SK-N-SH treated with all-trans-retinoic acid at 6 μM for 48 hours (cell line): ENCODE measurements around the gene MLKL.

ENCODE experiments used
- ARNTL ChIP-seq: fragments of 450-650 bp; formaldehyde crosslinking; IDR thresholded peaks from 2 replicates; pipeline ENCODE4 v1.5.0; 2020; ENCODE audit warnings: low read depth, mild to moderate bottlenecking, moderate library complexity, borderline replicate concordance
- RARB ChIP-seq: fragments of 250-450 bp; sonication (Bioruptor Pico); IDR thresholded peaks from 2 replicates; pipeline ENCODE4 v1.8.0; 2021; ENCODE audit warnings: mild to moderate bottlenecking, moderate library complexity
- TOX ChIP-seq: fragments of 250-450 bp; sonication (Bioruptor Pico); IDR thresholded peaks from 2 replicates; pipeline ENCODE4 v1.8.0; 2021; ENCODE audit warnings: mild to moderate bottlenecking, moderate library complexity, borderline replicate concordance
- TSHZ2 ChIP-seq: fragments of 250-450 bp; sonication (Bioruptor Pico); IDR thresholded peaks from 2 replicates; pipeline ENCODE4 v1.5.0; 2020; ENCODE audit warnings: mild to moderate bottlenecking, moderate library complexity
- ZFP30 ChIP-seq: fragments of 450-650 bp; formaldehyde crosslinking; IDR thresholded peaks from 2 replicates; pipeline ENCODE4 v1.5.0; 2022; ENCODE audit warnings: mild to moderate bottlenecking, moderate library complexity
- ZNF565 ChIP-seq: fragments of 450-650 bp; formaldehyde crosslinking; conservative IDR thresholded peaks from 2 replicates; pipeline ENCODE4 v1.5.0; 2020; ENCODE audit warnings: low read depth, mild to moderate bottlenecking, moderate library complexity
- ZNF70 ChIP-seq: fragments of 450-650 bp; formaldehyde crosslinking; IDR thresholded peaks from 2 replicates; pipeline ENCODE4 v1.5.0; 2020; ENCODE audit warnings: mild to moderate bottlenecking, moderate library complexity
- TF ChIP-seq, protein P1 (sequence below): fragments of 250-450 bp; sonication (Bioruptor Pico); IDR thresholded peaks from 2 replicates; pipeline ENCODE4 v1.8.0; 2021; ENCODE audit warnings: low read depth, mild to moderate bottlenecking, moderate library complexity, borderline replicate concordance

DNA sequence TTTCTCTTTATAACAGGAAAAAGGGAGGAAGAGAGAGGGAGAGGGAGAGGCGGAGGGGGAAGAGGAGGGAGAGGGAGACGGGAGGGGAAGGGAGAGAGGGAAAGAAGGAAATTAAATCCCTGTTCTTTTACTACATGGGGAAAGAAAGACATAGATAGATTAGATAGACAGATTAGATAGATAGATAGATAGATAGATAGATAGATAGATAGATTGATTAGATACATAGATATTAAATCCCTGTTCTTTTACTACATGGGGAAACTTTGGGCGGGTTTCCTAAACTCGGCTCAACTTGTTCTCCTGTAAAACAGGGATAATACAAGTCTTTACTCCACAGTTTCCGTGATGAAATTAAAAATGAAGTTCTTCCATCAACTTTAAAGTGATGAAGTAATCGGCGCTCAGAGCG lies 34.6 kb downstream of the MLKL start:
- TF ChIP-seq RARB (no peak), ZNF70 (CRISPR knock-in tag) (no peak), ARNTL (CRISPR knock-in tag) (no peak), ZNF565 (CRISPR knock-in tag) (no peak), ZFP30 (CRISPR knock-in tag) (no peak), TSHZ2 (CRISPR knock-in tag) (no peak), TOX (CRISPR knock-in tag) (no peak)
- TF ChIP-seq, protein P1, sequence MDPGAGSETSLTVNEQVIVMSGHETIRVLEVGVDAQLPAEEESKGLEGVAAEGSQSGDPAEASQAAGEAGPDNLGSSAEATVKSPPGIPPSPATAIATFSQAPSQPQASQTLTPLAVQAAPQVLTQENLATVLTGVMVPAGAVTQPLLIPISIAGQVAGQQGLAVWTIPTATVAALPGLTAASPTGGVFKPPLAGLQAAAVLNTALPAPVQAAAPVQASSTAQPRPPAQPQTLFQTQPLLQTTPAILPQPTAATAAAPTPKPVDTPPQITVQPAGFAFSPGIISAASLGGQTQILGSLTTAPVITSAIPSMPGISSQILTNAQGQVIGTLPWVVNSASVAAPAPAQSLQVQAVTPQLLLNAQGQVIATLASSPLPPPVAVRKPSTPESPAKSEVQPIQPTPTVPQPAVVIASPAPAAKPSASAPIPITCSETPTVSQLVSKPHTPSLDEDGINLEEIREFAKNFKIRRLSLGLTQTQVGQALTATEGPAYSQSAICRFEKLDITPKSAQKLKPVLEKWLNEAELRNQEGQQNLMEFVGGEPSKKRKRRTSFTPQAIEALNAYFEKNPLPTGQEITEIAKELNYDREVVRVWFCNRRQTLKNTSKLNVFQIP (CRISPR knock-in tag) = no peak
